Glomerular visceral epithelial cell (primary cell): Measurements from ENCODE around the gene COPG1.
A peak's percentile ranks its signal among the peaks of the same experiment; 100 is the strongest.

ENCODE experiments used
- DNase-seq: peaks from one replicate; pipeline ENCODE4 v3.0.0-alpha.2; 2016; ENCODE audit errors: extremely low spot score

Gene COPG1

GRCh38 chr3:129314386-129315222 is 65.2 kb downstream of the COPG1 start:
- peak; percentile 81 for DNase-seq

- DNase-seq = peak; percentile 29
These were observed 66.0 kb downstream of the COPG1 start for GRCh38 chr3:129315223-129315997.

DNA sequence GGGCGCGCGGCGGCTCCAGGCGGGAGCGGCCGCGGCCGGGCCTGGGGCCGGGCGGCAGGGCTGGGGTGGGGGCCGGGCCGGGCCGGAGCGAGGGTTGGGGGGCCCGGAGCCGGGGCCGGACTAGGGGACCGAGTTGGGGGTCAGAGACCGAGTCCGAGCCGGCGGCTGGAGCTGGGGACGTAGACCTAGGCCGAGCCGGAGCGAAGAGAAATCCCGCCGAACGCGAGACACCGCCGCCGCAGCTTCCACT is 66.5 kb downstream of the COPG1 start:
- no peak for DNase-seq

DNA sequence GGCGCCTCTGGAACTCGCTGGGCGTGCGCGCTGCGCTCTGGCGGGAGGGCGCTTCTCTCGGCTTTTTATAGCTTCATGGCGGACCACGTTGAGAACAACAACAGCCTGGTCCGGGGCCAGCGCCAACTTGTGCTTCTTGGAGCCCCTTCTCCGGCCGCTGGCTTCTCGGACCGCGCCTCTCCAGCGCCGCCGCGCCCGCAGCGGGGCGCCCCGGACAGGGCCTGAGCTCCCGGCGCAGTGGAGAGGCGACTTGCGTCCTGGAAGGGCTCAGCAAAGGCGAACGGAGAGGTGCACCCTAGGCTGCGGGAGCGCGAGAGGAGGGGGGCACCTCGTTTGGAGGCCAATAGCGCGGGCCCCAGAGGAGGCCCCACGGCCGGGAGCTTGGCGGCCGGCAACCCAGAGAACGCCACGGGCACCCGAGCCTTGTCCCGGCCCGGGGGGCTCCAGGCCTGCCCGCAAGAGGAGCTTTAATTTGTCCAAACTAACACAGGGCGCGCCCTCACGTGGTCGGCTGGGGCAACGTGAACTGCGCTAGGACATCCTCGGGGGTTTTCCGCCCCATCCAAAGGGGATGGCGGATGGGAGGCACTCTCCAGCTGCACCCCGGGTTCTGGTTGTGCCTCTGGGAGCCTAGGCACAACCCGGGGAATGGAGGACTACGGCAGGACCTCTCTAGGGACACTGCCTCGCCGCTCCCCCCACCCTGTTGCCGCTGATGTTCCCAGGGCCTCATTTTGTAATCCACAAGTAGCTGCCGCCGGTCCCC is 67.0 kb downstream of the COPG1 start:
- DNase-seq = peak; percentile 84

- no peak for DNase-seq
These were observed 67.8 kb downstream of the COPG1 start for GRCh38 chr3:129317014-129317771.

DNA sequence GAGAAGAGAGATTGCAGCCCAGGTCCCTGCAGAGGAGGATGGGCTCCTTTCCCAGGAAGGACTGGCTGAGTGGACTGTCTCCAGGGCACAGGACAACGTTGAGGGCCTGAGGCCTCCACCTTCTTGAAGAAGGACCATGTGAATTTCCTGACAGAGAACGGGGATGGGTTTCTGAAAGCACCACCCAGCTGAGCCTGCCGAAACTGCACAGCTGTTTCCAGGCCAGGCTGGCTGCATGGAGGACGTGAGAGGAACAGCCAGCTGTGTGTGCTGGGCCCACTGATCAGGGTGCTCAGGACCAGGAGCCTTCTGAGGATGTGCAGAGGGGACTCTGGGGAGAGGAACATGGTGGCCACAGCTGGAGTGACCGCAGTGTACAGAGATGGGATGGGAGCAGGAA is 68.4 kb downstream of the COPG1 start:
- no peak for DNase-seq

DNA sequence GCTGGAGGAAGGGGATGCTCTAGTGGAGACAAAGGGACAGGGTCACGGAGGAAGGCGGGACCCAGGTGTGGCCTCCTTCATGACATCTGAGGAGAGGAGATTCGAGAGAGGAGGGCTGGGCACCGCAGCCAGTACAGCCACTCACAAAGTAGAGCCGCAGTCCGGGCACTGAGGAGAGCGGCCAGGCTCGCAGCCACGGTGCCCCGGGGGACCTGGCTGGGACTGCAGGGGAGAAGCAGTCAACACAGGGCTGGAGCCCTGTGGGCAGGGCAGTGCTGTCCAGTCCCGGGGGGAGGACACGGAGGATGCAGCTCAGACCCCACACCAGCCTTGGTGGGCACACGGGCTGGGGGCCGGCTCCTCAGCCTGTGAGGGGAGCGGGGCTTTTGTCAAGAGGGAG is 69.5 kb downstream of the COPG1 start:
- no peak for DNase-seq

- DNase-seq = no peak
These were observed 70.9 kb downstream of the COPG1 start for GRCh38 chr3:129320261-129320660.

DNA sequence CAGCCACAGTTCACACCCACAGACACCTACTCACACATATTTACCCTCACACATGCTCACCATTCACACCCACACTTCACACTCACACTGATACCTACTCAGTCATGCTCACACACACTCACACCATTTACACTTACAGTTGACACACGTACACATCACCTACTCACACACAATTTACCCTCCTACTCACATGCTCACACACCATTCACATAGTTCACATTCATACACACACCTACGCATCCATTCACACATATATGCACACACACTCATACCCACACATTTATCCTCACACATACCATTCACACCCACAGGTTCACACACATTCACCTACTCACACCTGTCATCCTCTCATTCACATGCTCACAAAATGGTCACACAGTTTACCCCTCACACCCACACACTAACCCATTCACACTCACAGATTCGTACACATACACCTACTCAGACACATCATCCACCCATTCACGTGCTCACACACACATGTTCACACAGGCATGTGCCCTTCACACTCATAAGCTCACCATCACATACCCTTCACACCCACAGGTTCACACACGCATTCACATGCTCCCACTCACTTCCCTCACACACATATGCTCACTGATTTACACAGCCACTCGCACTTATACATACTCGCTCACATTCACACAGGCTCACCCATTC is 71.5 kb downstream of the COPG1 start:
- no peak for DNase-seq

DNA sequence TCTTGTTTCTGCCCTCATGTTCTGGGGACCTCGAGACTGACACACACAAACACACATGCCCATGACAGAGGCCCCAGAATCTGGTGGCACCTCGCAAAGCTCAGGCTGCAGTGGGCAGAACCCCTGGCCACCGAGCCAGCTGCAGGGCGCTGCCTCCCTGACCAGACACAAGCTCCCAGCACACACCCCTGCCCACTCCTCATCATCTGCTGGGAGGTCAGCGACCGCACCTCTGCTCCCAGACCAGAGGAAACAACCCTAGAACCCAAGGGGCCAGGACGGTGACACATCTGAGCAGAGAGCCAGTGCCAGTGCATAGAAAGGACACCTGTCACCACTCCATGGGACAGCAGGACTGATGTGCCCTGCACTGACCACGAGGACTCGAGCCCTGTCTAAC is 72.5 kb downstream of the COPG1 start:
- no peak for DNase-seq

GRCh38 chr3:129323651-129324294 is 74.4 kb downstream of the COPG1 start:
- no peak for DNase-seq

DNA sequence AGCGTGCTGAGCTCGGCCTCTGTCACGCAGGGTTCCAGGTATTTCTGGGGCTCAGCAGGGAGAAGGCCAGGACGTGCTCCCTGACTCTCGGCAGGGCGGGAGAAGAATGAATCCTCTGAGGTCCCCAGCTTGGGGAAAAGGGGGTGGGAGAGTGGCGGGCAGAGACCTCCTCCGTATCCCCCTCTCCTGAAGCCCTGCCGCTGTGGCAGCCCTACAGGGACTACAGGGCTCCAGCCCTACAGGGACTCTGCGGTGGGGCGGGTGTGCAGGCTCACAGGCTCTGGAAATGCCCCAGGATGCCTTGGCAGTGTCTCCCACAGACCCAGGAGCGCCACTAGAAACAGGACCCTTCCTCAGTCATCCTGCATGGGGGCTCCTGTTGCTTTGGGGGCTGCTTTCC is 75.4 kb downstream of the COPG1 start:
- DNase-seq = no peak

- DNase-seq = no peak
These were observed 76.0 kb downstream of the COPG1 start for GRCh38 chr3:129325383-129325782.

- DNase-seq = no peak
These were observed 76.7 kb downstream of the COPG1 start for GRCh38 chr3:129326138-129326537.

GRCh38 chr3:129326595-129326994 is 77.2 kb downstream of the COPG1 start:
- no peak for DNase-seq
